ENCODE results near the gene SMIM23.

DNA sequence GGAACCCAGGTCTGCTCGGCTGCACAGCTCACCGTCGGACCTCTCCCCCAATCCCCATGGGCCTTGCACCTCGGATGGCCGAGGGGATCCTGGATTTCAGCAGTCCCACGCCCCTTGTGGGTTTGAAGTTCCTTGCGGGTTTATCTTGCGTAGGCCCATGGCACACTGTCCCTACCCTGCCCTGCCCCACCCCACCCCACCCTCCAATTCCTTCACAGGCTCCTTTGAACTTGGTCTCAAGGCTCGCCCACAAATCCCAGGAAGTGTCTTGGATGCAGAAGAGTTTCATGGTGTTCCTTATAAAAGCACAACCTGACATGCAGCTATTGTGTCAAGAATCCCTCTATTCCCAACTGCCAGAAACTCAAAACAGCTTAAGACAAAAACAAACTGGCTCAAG is 11.2 kb upstream of the SMIM23 start:
- TF ChIP-seq, protein P1, sequence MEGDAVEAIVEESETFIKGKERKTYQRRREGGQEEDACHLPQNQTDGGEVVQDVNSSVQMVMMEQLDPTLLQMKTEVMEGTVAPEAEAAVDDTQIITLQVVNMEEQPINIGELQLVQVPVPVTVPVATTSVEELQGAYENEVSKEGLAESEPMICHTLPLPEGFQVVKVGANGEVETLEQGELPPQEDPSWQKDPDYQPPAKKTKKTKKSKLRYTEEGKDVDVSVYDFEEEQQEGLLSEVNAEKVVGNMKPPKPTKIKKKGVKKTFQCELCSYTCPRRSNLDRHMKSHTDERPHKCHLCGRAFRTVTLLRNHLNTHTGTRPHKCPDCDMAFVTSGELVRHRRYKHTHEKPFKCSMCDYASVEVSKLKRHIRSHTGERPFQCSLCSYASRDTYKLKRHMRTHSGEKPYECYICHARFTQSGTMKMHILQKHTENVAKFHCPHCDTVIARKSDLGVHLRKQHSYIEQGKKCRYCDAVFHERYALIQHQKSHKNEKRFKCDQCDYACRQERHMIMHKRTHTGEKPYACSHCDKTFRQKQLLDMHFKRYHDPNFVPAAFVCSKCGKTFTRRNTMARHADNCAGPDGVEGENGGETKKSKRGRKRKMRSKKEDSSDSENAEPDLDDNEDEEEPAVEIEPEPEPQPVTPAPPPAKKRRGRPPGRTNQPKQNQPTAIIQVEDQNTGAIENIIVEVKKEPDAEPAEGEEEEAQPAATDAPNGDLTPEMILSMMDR (conservative IDR thresholded peaks at IDR 0.05; ENCODE audit: low read depth in 2 of 2): no peak
- TF ChIP-seq EZH2 (IDR thresholded peaks at IDR 0.05; ENCODE audit: low read depth, unreplicated experiment): no peak
- TF ChIP-seq POLR2AphosphoS5 (IDR thresholded peaks at IDR 0.05; ENCODE audit: low read depth): no peak
- TF ChIP-seq, protein P2, sequence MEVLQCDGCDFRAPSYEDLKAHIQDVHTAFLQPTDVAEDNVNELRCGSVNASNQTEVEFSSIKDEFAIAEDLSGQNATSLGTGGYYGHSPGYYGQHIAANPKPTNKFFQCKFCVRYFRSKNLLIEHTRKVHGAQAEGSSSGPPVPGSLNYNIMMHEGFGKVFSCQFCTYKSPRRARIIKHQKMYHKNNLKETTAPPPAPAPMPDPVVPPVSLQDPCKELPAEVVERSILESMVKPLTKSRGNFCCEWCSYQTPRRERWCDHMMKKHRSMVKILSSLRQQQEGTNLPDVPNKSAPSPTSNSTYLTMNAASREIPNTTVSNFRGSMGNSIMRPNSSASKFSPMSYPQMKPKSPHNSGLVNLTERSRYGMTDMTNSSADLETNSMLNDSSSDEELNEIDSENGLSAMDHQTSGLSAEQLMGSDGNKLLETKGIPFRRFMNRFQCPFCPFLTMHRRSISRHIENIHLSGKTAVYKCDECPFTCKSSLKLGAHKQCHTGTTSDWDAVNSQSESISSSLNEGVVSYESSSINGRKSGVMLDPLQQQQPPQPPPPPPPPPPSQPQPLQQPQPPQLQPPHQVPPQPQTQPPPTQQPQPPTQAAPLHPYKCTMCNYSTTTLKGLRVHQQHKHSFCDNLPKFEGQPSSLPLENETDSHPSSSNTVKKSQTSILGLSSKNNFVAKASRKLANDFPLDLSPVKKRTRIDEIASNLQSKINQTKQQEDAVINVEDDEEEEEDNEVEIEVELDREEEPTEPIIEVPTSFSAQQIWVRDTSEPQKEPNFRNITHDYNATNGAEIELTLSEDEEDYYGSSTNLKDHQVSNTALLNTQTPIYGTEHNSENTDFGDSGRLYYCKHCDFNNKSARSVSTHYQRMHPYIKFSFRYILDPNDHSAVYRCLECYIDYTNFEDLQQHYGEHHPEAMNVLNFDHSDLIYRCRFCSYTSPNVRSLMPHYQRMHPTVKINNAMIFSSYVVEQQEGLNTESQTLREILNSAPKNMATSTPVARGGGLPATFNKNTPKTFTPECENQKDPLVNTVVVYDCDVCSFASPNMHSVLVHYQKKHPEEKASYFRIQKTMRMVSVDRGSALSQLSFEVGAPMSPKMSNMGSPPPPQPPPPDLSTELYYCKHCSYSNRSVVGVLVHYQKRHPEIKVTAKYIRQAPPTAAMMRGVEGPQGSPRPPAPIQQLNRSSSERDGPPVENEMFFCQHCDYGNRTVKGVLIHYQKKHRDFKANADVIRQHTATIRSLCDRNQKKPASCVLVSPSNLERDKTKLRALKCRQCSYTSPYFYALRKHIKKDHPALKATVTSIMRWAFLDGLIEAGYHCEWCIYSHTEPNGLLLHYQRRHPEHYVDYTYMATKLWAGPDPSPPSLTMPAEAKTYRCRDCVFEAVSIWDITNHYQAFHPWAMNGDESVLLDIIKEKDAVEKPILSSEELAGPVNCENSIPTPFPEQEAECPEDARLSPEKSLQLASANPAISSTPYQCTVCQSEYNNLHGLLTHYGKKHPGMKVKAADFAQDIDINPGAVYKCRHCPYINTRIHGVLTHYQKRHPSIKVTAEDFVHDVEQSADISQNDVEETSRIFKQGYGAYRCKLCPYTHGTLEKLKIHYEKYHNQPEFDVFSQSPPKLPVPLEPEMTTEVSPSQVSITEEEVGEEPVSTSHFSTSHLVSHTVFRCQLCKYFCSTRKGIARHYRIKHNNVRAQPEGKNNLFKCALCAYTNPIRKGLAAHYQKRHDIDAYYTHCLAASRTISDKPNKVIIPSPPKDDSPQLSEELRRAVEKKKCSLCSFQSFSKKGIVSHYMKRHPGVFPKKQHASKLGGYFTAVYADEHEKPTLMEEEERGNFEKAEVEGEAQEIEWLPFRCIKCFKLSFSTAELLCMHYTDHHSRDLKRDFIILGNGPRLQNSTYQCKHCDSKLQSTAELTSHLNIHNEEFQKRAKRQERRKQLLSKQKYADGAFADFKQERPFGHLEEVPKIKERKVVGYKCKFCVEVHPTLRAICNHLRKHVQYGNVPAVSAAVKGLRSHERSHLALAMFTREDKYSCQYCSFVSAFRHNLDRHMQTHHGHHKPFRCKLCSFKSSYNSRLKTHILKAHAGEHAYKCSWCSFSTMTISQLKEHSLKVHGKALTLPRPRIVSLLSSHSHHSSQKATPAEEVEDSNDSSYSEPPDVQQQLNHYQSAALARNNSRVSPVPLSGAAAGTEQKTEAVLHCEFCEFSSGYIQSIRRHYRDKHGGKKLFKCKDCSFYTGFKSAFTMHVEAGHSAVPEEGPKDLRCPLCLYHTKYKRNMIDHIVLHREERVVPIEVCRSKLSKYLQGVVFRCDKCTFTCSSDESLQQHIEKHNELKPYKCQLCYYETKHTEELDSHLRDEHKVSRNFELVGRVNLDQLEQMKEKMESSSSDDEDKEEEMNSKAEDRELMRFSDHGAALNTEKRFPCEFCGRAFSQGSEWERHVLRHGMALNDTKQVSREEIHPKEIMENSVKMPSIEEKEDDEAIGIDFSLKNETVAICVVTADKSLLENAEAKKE (CRISPR knock-in tag; IDR thresholded peaks at IDR 0.05): no peak
- no peak for TF ChIP-seq CREB1 (CRISPR knock-in tag; IDR thresholded peaks at IDR 0.05; ENCODE audit: low read depth)
- TF ChIP-seq, protein P3, sequence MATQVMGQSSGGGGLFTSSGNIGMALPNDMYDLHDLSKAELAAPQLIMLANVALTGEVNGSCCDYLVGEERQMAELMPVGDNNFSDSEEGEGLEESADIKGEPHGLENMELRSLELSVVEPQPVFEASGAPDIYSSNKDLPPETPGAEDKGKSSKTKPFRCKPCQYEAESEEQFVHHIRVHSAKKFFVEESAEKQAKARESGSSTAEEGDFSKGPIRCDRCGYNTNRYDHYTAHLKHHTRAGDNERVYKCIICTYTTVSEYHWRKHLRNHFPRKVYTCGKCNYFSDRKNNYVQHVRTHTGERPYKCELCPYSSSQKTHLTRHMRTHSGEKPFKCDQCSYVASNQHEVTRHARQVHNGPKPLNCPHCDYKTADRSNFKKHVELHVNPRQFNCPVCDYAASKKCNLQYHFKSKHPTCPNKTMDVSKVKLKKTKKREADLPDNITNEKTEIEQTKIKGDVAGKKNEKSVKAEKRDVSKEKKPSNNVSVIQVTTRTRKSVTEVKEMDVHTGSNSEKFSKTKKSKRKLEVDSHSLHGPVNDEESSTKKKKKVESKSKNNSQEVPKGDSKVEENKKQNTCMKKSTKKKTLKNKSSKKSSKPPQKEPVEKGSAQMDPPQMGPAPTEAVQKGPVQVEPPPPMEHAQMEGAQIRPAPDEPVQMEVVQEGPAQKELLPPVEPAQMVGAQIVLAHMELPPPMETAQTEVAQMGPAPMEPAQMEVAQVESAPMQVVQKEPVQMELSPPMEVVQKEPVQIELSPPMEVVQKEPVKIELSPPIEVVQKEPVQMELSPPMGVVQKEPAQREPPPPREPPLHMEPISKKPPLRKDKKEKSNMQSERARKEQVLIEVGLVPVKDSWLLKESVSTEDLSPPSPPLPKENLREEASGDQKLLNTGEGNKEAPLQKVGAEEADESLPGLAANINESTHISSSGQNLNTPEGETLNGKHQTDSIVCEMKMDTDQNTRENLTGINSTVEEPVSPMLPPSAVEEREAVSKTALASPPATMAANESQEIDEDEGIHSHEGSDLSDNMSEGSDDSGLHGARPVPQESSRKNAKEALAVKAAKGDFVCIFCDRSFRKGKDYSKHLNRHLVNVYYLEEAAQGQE (IDR thresholded peaks at IDR 0.05; ENCODE audit: unreplicated experiment): no peak
- TF ChIP-seq EZH2phosphoT487 (IDR thresholded peaks at IDR 0.05; ENCODE audit: unreplicated experiment): no peak
- TF ChIP-seq JUNB (IDR thresholded peaks at IDR 0.05; ENCODE audit: unreplicated experiment): no peak
- no peak for TF ChIP-seq ZNF331 (CRISPR knock-in tag; IDR thresholded peaks at IDR 0.05; ENCODE audit: low read depth)
- TF ChIP-seq, protein P4, sequence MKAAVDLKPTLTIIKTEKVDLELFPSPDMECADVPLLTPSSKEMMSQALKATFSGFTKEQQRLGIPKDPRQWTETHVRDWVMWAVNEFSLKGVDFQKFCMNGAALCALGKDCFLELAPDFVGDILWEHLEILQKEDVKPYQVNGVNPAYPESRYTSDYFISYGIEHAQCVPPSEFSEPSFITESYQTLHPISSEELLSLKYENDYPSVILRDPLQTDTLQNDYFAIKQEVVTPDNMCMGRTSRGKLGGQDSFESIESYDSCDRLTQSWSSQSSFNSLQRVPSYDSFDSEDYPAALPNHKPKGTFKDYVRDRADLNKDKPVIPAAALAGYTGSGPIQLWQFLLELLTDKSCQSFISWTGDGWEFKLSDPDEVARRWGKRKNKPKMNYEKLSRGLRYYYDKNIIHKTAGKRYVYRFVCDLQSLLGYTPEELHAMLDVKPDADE (IDR thresholded peaks at IDR 0.05): no peak
- no peak for TF ChIP-seq NANOG (IDR thresholded peaks at IDR 0.05; ENCODE audit: borderline replicate concordance)
